CD4-positive, alpha-beta T cell treated with Interleukin-17A for 4 hours (primary cell): ENCODE measurements around the gene ZBTB32.
A peak's percentile ranks its signal among the peaks of the same experiment; 100 is the strongest.
"Not testable (repeated sequence)": the region's sequence is repeated elsewhere in the genome, so short reads cannot be mapped to it uniquely, and the experiment has no call there.

Experiments
- DNase-seq: peaks from one replicate; pipeline ENCODE4 v3.0.0-alpha.2; 2020; ENCODE audit warnings: mixed read lengths

ZBTB32 gene

DNA sequence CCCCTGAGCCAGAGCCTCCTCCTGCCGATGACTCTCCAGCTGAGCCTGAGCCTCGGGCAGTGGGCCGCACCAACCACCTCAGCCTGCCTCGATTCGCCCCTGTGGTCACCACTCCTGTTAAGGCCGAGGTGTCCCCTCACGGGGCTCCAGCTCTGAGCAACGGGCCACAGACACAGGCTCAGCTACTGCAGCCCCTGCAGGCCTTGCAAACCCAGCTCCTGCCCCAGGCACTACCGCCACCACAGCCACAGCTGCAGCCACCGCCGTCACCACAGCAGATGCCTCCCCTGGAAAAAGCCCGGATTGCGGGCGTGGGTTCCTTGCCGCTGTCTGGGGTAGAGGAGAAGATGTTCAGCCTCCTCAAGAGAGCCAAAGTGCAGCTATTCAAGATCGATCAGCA lies 17.0 kb downstream of the ZBTB32 start:
- DNase-seq, result no peak

DNA sequence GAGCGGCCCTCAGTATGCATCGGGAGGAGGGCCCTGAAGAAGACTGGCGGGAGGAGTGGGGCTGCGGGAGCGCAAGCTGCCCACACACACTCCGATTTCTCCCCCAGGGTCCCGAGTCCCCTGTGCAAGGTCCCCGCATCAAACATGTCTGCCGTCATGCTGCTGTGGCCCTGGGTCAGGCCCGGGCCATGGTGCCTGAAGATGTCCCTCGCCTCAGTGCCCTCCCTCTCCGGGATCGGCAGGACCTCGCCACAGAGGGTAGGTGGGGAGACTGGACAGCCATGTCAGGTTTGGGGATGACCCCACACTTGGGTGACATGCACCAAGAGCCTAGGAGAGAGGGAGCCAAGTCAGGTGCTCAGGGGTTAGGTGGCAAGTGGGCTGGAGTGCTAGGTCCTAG lies 18.1 kb downstream of the ZBTB32 start:
- DNase-seq, result no peak

DNA sequence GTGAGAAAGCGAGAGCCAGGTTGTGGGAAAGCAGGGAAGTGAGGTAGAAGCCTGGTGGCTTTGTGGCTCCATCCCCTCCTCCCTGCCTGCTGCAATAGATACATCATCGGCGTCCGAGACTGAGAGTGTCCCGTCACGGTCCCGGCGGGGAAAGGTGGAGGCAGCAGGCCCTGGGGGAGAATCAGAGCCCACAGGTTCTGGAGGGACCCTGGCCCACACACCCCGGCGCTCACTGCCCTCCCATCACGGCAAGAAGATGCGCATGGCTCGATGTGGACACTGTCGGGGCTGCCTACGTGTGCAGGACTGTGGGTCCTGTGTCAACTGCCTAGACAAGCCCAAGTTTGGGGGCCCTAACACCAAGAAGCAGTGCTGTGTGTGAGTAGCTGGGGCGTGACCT lies 18.5 kb downstream of the ZBTB32 start:
- no peak for DNase-seq

DNA sequence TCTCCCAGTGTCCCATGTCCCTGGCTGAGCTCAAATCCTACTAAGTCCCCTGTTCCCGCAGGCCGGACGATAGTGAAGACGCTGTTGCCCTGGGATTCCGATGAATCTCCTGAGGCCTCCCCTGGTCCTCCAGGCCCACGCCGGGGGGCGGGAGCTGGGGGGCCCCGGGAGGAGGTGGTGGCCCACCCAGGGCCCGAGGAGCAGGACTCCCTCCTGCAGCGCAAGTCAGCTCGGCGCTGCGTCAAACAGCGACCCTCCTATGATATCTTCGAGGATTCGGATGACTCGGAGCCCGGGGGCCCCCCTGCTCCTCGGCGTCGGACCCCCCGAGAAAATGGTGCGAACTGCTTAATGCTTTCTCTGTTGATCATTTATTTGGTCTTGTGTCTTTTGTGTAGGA lies 19.3 kb downstream of the ZBTB32 start:
- no peak for DNase-seq

DNA sequence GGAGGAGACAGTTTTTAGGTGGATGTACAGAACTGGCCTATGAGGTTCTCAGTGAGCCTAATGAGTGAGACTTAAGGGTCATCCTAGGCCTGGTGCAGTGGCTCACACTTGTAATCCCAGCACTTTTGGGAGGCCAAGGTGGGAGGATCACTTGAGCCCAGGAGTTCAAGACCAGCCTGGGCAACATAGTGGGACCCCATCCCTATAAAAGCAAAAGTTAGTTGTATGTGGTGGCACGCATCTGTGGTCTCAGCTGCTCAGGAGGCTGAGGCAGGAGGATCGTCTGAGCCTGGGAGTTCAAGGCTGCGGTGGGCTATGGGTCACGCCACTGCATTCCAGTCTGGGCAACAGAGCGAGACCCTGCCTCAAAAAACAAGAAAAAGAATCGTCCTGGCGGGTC lies 19.8 kb downstream of the ZBTB32 start:
- not testable (repeated sequence) for DNase-seq

DNA sequence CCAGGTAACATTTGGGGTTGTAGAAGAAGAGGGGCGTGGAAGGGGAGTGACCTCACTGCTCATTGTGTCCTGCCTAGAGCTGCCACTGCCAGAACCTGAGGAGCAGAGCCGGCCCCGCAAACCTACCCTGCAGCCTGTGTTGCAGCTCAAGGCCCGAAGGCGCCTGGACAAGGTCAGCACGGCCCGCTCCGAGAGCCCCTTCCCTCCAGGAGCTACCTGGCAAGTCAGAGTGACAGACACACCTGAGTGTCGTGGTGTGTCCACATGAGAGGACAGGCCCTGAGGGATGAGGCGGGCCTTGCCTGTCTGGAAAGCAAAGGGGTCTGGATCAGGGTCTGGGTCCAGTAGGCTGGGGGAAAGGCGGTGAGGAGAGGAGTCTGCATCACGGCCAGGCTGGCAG lies 20.2 kb downstream of the ZBTB32 start:
- DNase-seq, result no peak

DNA sequence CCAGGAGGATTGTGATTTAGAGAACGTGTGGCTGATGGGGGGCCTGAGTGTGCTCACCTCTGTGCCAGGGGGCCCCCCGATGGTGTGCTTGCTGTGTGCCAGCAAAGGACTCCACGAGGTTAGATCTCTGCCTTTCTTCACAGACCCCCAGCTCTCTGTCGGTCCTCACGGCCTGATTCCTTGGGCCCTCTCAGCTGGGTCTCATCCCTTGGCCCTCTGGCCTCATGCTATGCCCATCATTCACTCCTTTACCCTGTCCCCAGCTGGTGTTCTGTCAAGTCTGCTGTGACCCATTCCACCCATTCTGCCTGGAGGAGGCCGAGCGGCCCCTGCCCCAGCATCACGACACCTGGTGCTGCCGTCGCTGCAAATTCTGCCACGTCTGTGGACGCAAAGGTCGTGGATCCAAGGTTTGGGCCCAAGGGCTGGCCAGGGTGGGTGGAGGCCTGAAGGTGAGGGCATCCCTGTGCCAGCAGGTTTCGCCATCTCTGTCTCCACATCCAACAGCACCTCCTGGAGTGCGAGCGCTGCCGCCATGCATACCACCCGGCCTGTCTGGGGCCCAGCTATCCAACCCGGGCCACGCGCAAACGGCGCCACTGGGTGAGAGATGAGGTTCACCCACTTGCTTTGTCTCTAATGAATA lies 21.0 kb downstream of the ZBTB32 start:
- DNase-seq, result no peak

DNA sequence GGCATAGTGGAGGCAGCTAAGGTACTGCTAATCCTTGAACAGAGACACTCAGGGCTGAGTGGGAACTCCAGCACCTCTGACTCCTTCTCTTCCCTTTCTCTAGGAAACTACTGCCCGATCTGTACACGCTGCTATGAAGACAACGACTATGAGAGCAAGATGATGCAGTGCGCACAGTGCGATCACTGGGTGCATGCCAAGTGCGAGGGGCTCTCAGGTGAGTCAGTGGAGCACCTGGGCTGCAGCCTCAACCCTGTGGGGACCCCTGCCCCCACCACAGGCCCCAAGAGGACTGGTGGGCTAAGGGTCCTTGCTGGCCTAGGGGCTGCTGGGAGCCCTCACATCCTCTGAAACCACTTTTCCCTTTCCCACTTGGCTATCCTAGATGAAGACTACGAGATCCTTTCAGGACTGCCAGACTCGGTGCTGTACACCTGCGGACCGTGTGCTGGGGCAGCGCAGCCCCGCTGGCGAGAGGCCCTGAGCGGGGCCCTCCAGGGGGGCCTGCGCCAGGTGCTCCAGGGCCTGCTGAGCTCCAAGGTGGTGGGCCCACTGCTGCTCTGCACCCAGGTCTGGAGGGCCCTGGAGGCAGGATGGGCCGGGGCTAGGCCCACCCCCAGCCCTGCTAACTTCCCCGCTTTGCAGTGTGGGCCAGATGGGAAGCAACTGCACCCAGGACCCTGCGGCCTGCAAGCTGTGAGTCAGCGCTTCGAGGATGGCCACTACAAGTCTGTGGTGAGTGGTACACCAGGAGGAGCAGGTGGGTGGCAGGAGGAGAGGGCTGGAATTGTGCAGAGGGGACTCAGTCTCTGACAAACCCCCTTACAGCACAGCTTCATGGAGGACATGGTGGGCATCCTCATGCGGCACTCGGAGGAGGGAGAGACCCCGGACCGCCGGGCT lies 22.9 kb downstream of the ZBTB32 start:
- no peak for DNase-seq

DNA sequence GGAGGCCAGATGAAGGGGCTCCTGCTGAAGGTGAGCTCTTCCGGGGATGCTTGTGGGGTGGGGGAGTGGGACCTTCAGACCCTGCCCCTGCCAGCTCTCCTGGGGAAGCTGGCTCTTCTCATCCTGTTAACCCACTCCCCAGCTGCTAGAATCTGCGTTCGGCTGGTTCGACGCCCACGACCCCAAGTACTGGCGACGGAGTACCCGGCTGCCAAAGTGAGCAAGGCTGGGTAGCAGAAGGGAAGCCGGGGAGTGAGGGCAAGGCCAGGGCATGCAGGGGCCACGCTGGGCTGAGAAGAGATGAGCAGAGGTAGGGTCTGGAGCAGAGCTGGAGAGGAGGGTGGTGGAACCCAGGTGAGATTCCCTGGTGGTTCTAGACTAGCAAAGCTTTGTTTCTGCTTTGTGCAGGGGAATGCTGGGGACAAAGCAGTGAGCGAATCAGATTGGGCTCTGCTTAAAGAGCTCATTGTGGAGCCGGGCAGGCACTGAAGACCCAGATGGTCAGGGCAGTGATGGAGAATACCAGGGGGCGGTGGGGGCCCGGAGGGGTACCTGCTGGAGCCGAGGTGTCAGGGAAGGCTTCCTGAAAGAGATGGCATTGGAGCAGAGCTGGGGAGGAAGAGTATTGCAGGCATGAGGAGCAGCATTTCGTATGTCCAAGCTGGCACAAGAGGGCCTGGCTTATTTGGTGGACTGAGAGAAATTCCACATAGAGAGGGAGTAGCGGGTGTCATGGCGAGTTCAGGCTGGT lies 23.8 kb downstream of the ZBTB32 start:
- DNase-seq, result no peak

DNA sequence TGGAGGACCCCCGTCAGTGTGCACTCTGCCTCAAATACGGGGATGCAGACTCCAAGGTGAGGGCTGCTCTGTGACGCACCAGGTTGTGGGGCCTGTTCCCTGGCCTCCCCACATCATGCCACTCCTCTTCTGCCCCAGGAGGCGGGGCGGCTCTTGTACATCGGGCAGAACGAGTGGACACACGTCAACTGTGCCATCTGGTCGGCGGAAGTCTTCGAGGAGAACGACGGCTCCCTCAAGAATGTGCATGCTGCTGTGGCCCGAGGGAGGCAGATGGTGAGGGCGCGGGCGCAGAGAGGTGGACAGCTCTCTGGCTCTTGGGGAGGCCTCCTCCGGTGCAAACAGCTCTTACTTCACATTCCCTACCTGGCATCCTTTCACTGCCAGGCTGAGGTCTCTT lies 24.7 kb downstream of the ZBTB32 start:
- no peak for DNase-seq

DNA sequence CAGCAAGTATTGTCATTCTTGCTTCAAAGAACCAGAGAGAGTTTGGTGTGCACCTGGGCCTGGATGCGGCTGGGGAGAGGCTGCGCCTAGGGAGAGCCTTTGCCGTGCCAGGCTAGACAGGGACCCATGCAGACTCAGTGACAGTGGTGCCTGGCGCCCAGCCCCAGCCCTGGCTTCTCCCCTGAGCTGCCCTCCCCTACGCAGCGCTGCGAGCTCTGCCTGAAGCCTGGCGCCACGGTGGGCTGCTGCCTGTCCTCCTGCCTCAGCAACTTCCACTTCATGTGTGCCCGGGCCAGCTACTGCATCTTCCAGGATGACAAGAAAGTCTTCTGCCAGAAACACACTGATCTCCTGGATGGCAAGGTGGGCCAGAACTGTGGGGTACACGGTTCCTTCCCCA lies 25.4 kb downstream of the ZBTB32 start:
- DNase-seq, result no peak

DNA sequence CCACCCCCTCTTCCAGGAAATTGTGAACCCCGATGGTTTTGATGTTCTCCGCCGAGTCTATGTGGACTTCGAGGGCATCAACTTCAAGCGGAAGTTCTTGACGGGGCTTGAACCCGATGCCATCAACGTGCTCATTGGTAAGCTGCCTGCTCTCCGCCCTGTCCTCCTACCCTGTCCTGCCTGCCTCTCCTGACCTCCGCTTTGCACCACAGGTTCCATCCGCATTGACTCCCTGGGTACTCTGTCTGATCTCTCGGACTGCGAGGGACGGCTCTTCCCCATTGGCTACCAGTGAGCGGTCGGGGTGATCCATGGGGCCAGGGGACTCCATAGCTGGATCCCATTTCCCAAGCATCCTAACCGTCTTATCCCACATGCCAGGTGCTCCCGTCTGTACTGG lies 26.0 kb downstream of the ZBTB32 start:
- no peak for DNase-seq

DNA sequence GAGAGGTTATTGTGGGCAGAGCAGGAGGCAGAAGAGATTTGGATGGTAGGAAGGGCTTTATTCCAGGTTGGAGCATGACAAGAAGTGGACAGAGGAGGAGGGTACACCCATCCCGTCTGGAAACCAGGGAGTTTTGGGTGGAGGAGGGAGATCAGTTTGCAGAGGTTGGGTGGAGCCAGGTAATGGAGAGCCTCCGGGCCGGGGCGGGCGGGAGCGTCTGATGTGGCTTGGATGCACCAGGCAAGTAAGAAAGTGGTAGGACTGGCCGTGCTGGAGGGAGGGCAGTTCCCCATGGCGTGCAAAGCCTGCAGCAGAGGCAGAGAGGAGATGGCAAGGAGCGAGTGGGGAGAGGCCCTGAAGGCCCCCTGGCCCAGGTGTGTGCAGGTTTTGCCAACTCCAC lies 27.0 kb downstream of the ZBTB32 start:
- DNase-seq, result no peak

DNA sequence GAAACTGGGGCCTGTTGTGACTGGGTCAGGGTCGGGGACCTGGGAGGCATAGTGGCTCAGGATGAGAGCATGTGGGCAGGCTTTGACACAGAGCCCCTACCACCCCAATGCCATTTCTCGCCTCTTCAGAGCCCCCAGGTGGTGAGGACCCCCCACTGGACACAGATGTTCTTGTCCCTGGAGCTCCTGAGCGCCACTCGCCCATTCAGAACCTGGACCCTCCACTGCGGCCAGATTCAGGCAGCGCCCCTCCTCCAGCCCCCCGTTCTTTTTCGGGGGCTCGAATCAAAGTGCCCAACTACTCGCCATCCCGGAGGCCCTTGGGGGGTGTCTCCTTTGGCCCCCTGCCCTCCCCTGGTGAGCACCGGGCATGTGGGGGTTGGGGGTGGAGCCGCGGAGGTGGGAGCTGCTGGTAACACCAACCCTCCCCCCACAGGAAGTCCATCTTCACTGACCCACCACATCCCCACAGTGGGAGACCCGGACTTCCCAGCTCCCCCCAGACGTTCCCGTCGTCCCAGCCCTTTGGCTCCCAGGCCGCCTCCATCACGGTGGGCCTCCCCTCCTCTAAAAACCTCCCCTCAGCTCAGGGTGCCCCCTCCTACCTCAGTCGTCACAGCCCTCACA lies 27.5 kb downstream of the ZBTB32 start:
- no peak for DNase-seq

DNA sequence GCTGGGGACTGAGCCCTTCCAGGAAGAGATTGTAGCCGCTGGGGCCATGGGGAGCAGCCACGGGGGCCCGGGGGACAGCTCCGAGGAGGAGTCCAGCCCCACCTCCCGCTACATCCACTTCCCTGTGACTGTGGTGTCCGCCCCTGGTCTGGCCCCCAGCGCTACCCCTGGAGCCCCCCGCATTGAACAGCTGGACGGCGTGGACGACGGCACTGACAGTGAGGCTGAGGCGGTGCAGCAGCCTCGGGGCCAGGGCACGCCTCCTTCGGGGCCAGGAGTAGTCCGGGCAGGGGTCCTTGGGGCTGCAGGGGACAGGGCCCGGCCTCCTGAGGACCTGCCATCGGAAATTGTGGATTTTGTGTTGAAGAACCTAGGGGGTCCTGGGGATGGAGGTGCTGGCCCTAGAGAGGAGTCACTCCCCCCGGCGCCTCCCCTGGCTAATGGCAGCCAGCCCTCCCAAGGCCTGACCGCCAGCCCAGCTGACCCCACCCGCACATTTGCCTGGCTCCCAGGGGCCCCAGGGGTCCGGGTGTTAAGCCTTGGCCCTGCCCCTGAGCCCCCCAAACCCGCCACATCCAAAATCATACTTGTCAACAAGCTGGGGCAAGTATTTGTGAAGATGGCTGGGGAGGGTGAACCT lies 28.3 kb downstream of the ZBTB32 start:
- no peak for DNase-seq

DNA sequence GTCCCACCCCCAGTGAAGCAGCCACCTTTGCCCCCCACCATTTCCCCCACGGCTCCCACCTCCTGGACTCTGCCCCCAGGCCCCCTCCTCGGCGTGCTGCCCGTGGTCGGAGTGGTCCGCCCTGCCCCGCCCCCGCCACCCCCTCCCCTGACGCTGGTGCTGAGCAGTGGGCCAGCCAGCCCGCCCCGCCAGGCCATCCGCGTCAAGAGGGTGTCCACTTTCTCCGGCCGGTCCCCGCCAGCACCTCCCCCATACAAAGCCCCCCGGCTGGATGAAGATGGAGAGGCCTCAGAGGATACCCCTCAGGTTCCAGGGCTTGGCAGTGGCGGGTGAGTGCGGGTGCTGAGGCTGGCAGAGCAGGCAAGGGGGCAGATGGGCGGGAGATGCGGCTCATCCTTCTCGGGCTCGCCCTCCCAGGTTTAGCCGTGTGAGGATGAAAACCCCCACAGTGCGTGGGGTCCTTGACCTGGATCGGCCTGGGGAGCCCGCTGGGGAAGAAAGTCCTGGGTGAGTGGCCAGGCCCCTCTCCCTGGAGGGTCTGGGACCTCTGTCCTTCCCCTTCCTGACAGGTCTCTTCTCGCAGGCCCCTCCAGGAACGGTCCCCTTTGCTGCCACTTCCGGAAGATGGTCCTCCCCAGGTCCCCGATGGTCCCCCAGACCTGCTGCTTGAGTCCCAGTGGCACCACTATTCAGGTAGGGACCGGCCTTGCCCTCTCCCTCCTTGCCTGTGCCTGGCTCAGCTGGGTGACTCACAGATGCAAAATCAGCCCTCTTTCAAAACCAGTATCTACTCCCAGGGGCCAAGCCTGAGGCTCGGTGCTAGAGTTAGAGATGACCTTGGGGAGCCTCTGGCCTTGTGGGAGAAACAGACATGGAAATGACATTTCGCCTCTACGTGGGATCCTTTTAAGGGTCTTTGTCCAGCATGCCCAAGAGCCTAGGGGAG lies 29.1 kb downstream of the ZBTB32 start:
- DNase-seq, result no peak

DNA sequence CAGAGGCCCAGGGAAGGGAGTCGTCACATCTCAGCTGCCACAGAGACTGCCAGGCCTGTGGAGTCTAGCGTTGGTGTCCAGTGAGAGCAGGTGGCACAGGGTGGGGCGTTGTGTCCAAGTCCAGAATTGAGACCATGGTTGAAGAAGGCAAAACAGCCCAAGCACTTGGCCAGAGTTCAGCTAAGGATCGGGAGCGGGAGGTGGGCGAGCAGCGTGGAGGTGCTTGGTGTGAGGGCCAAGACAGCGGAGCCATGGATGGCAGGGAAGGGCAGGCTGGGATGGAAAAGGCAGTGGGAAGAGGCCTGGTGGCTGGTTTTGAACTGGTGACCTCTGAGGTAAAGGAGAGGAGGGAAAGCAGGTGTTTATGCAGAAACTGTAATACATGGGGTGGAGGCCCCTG lies 29.9 kb downstream of the ZBTB32 start:
- DNase-seq, result no peak

DNA sequence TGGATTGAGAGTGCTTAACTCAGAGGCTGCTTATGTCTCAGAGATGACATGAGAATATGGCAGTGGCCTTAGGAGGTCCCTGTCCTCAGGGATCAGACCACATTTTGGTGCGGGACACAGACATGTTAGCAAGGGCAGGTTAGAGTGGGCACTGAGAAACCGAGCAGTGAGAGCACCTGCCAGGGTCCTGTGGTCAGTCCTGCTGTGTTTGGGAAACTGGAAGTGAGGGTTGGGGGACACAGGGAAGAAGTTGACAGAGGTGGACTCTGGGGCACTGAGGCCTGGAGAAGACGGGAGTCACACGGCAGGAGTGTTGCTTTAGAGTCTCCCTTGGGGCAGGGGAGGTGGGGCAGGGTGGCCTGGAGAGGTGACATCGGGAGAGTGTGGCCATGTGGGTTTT lies 30.5 kb downstream of the ZBTB32 start:
- no peak for DNase-seq

DNA sequence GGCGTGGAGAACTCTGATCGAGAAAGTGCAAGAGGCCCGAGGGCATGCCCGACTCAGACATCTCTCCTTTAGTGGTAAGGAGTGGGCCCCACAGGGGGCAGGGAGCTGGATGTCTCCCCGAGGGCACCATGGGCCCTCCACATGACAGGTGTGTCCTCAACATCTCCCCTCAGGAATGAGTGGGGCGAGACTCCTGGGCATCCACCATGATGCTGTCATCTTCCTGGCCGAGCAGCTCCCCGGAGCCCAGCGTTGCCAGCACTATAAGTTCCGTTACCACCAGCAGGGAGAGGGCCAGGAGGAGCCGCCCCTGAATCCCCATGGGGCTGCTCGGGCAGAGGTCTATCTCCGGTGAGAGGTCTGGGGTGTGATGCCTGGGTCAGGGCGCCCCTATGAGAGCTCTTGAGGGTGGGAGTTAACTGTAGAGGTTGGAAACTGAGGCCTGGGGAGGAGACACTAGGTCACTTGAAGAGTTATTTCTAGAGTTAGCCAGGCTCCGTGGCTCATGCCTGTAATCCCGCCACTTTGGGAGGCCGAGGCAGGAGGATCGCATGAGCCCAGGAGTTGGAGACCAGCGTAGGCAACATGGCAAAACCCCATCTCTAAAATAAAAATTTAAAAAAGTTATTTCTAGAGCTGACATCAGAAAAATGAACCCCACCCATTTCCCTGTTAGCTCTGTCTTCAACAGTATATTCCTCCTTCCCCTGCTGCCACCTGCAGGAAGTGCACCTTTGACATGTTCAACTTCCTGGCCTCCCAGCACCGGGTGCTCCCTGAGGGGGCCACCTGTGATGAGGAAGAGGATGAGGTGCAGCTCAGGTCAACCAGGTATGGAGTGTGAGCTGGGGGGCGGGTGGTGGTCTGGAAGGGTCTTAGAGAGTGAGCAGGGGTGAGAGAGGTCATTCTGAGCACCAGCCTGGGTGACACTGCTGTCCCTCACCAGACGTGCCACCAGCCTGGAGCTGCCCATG lies 32.8 kb downstream of the ZBTB32 start:
- peak; percentile 40 for DNase-seq
